B cell (primary cell): ENCODE measurements around the gene TMEM132D. TPM values are rescaled to one million over a fixed set of nuclear protein-coding genes. Genes with fewer than 3 reads are reported as not detected.

Source experiments
- ATAC-seq: fragments of 200-7000 bp; cut with Tn5 transposase; one replicate; pipeline ENCODE4 v1.10.0; 2021; ENCODE audit warnings: low read depth, mild to moderate bottlenecking, moderate number of reproducible peaks, moderate library complexity
- CTCF ChIA-PET: fragments of 350-600 bp; sonication (Branson Sonifier 250); formaldehyde crosslinking; loops from one replicate; lab custom pipeline; 2021; ENCODE audit warnings: antibody characterized with exemption, inconsistent platforms; lab: Charles Lee
- POLR2A ChIA-PET: fragments of 350-600 bp; sonication (Branson Sonifier 250); formaldehyde crosslinking; loops from one replicate; lab custom pipeline; 2021; ENCODE audit warnings: antibody characterized with exemption; lab: Charles Lee
- DNase-seq: peaks from one replicate; pipeline ENCODE4 v3.0.0; 2013
- H2AFZ ChIP-seq: 2 replicates; pipeline ENCODE4 v1.6.1; 2012; ENCODE audit warnings: mild to moderate bottlenecking, low read depth, low read length; ENCODE audit not compliant: insufficient read depth, poor library complexity, severe bottlenecking
- H3K27ac ChIP-seq, 2 donors: 1 replicate in 1 of 2; 2 replicates in 1 of 2; pipeline ENCODE4 v1.5.1; 2012 to 2013; ENCODE audit warnings: low read length in 2 of 2, mild to moderate bottlenecking in 2 of 2, moderate library complexity in 1 of 2
- H3K27me3 ChIP-seq, 4 experiments: fragments of 200-600 bp in 1 of 4; sonication (generic) in 1 of 4; replicated peaks in 1 of 4; 1 replicate in 2 of 4; 2 replicates in 2 of 4; pipeline versions ENCODE4 v1.6.1 to v1.7.0; 2013 to 2016; ENCODE audit warnings: low read length in 3 of 4, mild to moderate bottlenecking in 2 of 4, mixed read lengths in 1 of 4, moderate library complexity in 1 of 4; ENCODE audit not compliant: insufficient read depth in 4 of 4, control insufficient read depth in 3 of 4; ENCODE audit errors: control extremely low read depth in 1 of 4
- H3K36me3 ChIP-seq, 2 experiments: replicated peaks in 1 of 2; 1 replicate in 1 of 2; 2 replicates in 1 of 2; pipeline versions ENCODE4 v1.6.1 to v1.7.1; 2013; ENCODE audit warnings: low read length in 1 of 2; ENCODE audit not compliant: insufficient read depth in 2 of 2, control insufficient read depth in 1 of 2; ENCODE audit errors: control extremely low read depth in 1 of 2, extremely low read depth in 1 of 2
- H3K4me1 ChIP-seq, 2 donors: fragments of 200-600 bp in 1 of 2; sonication (generic) in 1 of 2; 1 replicate in 1 of 2; 2 replicates in 1 of 2; pipeline versions ENCODE4 v1.5.1 to v1.6.1; 2013 to 2017; ENCODE audit warnings: low read length in 2 of 2; ENCODE audit not compliant: control insufficient read depth in 2 of 2, insufficient read depth in 2 of 2
- H3K4me2 ChIP-seq: replicated peaks from 2 replicates; pipeline ENCODE3; 2012; ENCODE audit warnings: mild to moderate bottlenecking, low read depth, low read length; ENCODE audit not compliant: poor library complexity, severe bottlenecking
- H3K4me3 ChIP-seq, 5 experiments: fragments of 200-600 bp in 1 of 5; sonication (generic) in 1 of 5; 1 replicate in 3 of 5; 2 replicates in 2 of 5; pipeline versions ENCODE4 v1.5.1 to v1.7.0; 2011 to 2016; ENCODE audit warnings: low read length in 4 of 5, mild to moderate bottlenecking in 4 of 5, low read depth in 2 of 5, control low read depth in 1 of 5, moderate library complexity in 1 of 5; ENCODE audit not compliant: insufficient read depth in 1 of 5; ENCODE audit errors: control extremely low read depth in 1 of 5, extremely low read depth in 1 of 5
- H3K79me2 ChIP-seq: fragments of 200-600 bp; sonication (generic); one replicate; pipeline ENCODE4 v1.6.0; 2016; ENCODE audit warnings: low read length; ENCODE audit not compliant: control insufficient read depth, insufficient read depth
- H3K9ac ChIP-seq: fragments of 200-600 bp; sonication (generic); 2 replicates; pipeline ENCODE4 v1.6.1; 2017; ENCODE audit warnings: mild to moderate bottlenecking, low read length, moderate library complexity
- H3K9me3 ChIP-seq, 3 donors: one replicate each; pipeline versions ENCODE4 v1.6.1 to v1.7.1; 2013; ENCODE audit warnings: low read length in 2 of 3; ENCODE audit not compliant: control insufficient read depth in 2 of 3, insufficient read depth in 1 of 3; ENCODE audit errors: control extremely low read depth in 1 of 3
- H4K20me1 ChIP-seq: 2 replicates; pipeline ENCODE4 v1.6.0; 2012; ENCODE audit warnings: mild to moderate bottlenecking, low read length; ENCODE audit not compliant: insufficient read depth, control insufficient read depth, poor library complexity, severe bottlenecking
- H3K27ac Mint-ChIP-seq: one replicate; pipeline ENCODE4 v1.8.0; 2021; ENCODE audit warnings: mixed read lengths
- H3K27me3 Mint-ChIP-seq: one replicate; pipeline ENCODE4 v1.8.0; 2021; ENCODE audit warnings: mixed read lengths
- H3K4me1 Mint-ChIP-seq: one replicate; pipeline ENCODE4 v1.8.0; 2021; ENCODE audit warnings: mixed read lengths
- H3K4me3 Mint-ChIP-seq: one replicate; pipeline ENCODE4 v1.8.0; 2021; ENCODE audit warnings: mixed read lengths
- H3K9me3 Mint-ChIP-seq: one replicate; pipeline ENCODE4 v1.8.0; 2022; ENCODE audit warnings: mixed read lengths; ENCODE audit not compliant: insufficient read depth
- CTCF ChIP-seq: fragments of 200-600 bp; IDR thresholded peaks from one replicate; pipeline ENCODE4 v1.8.0; 2022; ENCODE audit warnings: antibody characterized with exemption, mild to moderate bottlenecking
- EZH2 ChIP-seq: IDR thresholded peaks from 2 replicates; pipeline ENCODE4 v1.6.1; 2012; ENCODE audit warnings: borderline replicate concordance, low read depth, mild to moderate bottlenecking, moderate library complexity, low read length; ENCODE audit not compliant: insufficient read depth, poor library complexity, severe bottlenecking
- whole genome bisulfite sequencing: methylation state at CpG from one replicate; pipeline ENCODE4 v1.1.5; 2013; ENCODE audit warnings: missing lambda C conversion rate; ENCODE audit not compliant: insufficient coverage; 5-methylcytosine and 5-hydroxymethylcytosine counted together
- intact Hi-C: fragments of 100-400 bp; cut with micrococcal nuclease; formaldehyde crosslinking; loops from one replicate; pipeline ENCODE4 v1.10.0; 2022
- polyA plus RNA-seq: library from polyadenylated mRNA; depleted of rRNA; stranded (reverse); fragments of >200 nt; gene quantifications from 2 replicates; pipeline ENCODE4 v1.2.3, GENCODE V29; 2012
- total RNA-seq, 2 donors: library from RNA; stranded (reverse); fragments of 120-200 nt in 1 of 2; gene quantifications; 1 replicate in 1 of 2; 2 replicates in 1 of 2; pipeline versions ENCODE4 v1.2.3 to v1.2.4, GENCODE V29; 2013 to 2022

Gene TMEM132D
- total and polyA plus RNA-seq, 2 donors (not counting 1 experiment from before 2014, with no cell fraction given), result not detected

- Histone ChIP-seq H4K20me1 (no peaks in the 10 kb centered on the region), H3K9me3 (peaks cover 0 to 28% (median 0%) of the 10 kb centered on the region in 3 donors), H3K4me1 (no peaks in the 10 kb centered on the region), H3K4me2 (no peak overlapping the region), H2AFZ (no peak overlapping the region), H3K27ac (no peak overlapping the region), H3K4me3 (no peak overlapping the region), H3K79me2 (no peaks in the 10 kb centered on the region), H3K36me3 (no peaks in the 10 kb centered on the region), H3K27me3 (no peaks in the 10 kb centered on the region), H3K9ac (no peak overlapping the region)
- Mint-ChIP-seq H3K27ac (no peak overlapping the region), H3K4me1 (no peaks in the 10 kb centered on the region), H3K4me3 (no peak overlapping the region), H3K9me3 (no peaks in the 10 kb centered on the region), H3K27me3 (no peaks in the 10 kb centered on the region)
- POLR2A ChIA-PET, result no interaction called here
- DNase-seq (no peak), ATAC-seq (no peak)
- WGBS, result 97% methylated on average over 6 of the region's 10 CpGs
- intact Hi-C loops, result no loop called here
- TF ChIP-seq EZH2, result no peak
- TF ChIP-seq CTCF, result no peak
- CTCF ChIA-PET, result no interaction called here
Measured at GRCh38 chr12:129927316-129927900, 23.6 kb upstream of the TMEM132D start.

- POLR2A ChIA-PET, result no interaction called here
- no peak for ATAC-seq
Measured at GRCh38 chr12:129911428-129912049, 7.7 kb upstream of the TMEM132D start.

More at GRCh38 chr12:129911428-129912049, 7.7 kb upstream of the TMEM132D start:
- no peak overlapping the region for H3K4me2 ChIP-seq
- WGBS, result 0% methylated on average over 4 of the region's 8 CpGs
- peak; percentile 46 for DNase-seq
- H3K4me3 ChIP-seq, result no peak overlapping the region
- no peak overlapping the region for H3K27ac Mint-ChIP-seq
- H3K36me3 ChIP-seq, result no peaks in the 10 kb centered on the region
- H3K9me3 ChIP-seq, result peaks cover 0 to 8% (median 0%) of the 10 kb centered on the region in 3 donors
- CTCF ChIA-PET, result interaction anchor here (0.5 to 1.3 kb wide), 8 partner anchors 12 to 1654 kb away, joined by 3 to 13 read pairs (median 3); no protein-coding TSS in a partner anchor
- no peak overlapping the region for H3K27ac ChIP-seq
- no peaks in the 10 kb centered on the region for H4K20me1 ChIP-seq
- no peaks in the 10 kb centered on the region for H3K9me3 Mint-ChIP-seq
- H3K4me1 Mint-ChIP-seq, result no peaks in the 10 kb centered on the region
- no peaks in the 10 kb centered on the region for H3K27me3 Mint-ChIP-seq
- H3K4me3 Mint-ChIP-seq, result no peak overlapping the region
- no peaks in the 10 kb centered on the region for H3K4me1 ChIP-seq
- intact Hi-C loops, result no loop called here
- no peaks in the 10 kb centered on the region for H3K27me3 ChIP-seq
- TF ChIP-seq CTCF, result peak; percentile 80
- TF ChIP-seq EZH2, result no peak
- H3K79me2 ChIP-seq, result no peaks in the 10 kb centered on the region
- no peak overlapping the region for H2AFZ ChIP-seq
- H3K9ac ChIP-seq, result no peak overlapping the region
